K562 (cell line): ENCODE measurements around the gene XIRP2.

Source experiments
- CEBPB ChIP-seq: fragments of 450-650 bp; IDR thresholded peaks from 2 replicates; pipeline ENCODE4 v1.6.1; 2016; ENCODE audit warnings: missing genetic modification characterization, missing compliant biosample characterization
- FOXK1 ChIP-seq: sonication (generic); formaldehyde crosslinking; IDR thresholded peaks from 2 replicates; pipeline ENCODE4 v1.8.0; 2022; ENCODE audit warnings: missing genetic modification reagents, mild to moderate bottlenecking, borderline replicate concordance
- JUNB ChIP-seq: fragments of 450-650 bp; formaldehyde crosslinking; conservative IDR thresholded peaks from 2 replicates; pipeline ENCODE4 v1.4.0; 2020; ENCODE audit warnings: mild to moderate bottlenecking
- MLX ChIP-seq, 2 experiments: fragments of 450-650 bp in 1 of 2; sonication (generic) in 1 of 2; formaldehyde crosslinking; conservative IDR thresholded peaks; 2 replicates each; pipeline versions ENCODE4 v1.4.0 to v1.8.1; 2020 to 2022; ENCODE audit warnings: mild to moderate bottlenecking in 1 of 2, missing genetic modification reagents in 1 of 2
- NR2C2 ChIP-seq, 2 experiments: fragments of 200-800 bp in 1 of 2; sonication (Bioruptor generic) in 1 of 2; sonication (generic) in 1 of 2; formaldehyde crosslinking in 1 of 2; IDR thresholded peaks; 2 replicates each; pipeline versions ENCODE4 v1.6.1 to v1.8.0; 2016 to 2022; ENCODE audit warnings: mild to moderate bottlenecking in 1 of 2, missing compliant biosample characterization in 1 of 2, missing genetic modification characterization in 1 of 2, missing genetic modification reagents in 1 of 2
- NR2F6 ChIP-seq: fragments of 450-650 bp; formaldehyde crosslinking; IDR thresholded peaks from 2 replicates; pipeline ENCODE4 v1.4.0; 2020; ENCODE audit warnings: mild to moderate bottlenecking
- POLR2A ChIP-seq: fragments of 450-650 bp; conservative IDR thresholded peaks from 2 replicates; pipeline ENCODE4 v1.6.1; 2016
- POLR2AphosphoS5 ChIP-seq: IDR thresholded peaks from 2 replicates; pipeline ENCODE4 v1.6.1; 2011; ENCODE audit warnings: mild to moderate bottlenecking, low read depth, low read length, moderate library complexity; ENCODE audit not compliant: control insufficient read depth, insufficient read depth
- RAD51 ChIP-seq: fragments of 450-650 bp; IDR thresholded peaks from 2 replicates; pipeline ENCODE4 v1.7.1; 2016; ENCODE audit warnings: low read depth, mild to moderate bottlenecking, borderline replicate concordance
- TBL1XR1 ChIP-seq, 2 experiments: IDR thresholded peaks; 2 replicates each; pipeline ENCODE4 v1.6.1; 2012; ENCODE audit warnings: improper control_type of control experiment in 2 of 2, low read length in 2 of 2, mild to moderate bottlenecking in 1 of 2
- ZFP36 ChIP-seq: fragments of 150-350 bp; IDR thresholded peaks from 2 replicates; pipeline ENCODE4 v1.6.1; 2018; ENCODE audit warnings: low read length, low read depth; ENCODE audit not compliant: partially characterized antibody
- ZNF143 ChIP-seq: sonication (generic); formaldehyde crosslinking; IDR thresholded peaks from 2 replicates; pipeline ENCODE4 v1.9.0; 2022; ENCODE audit warnings: mild to moderate bottlenecking, missing genetic modification reagents
- ZNF3 ChIP-seq: fragments of 250-450 bp; sonication (Bioruptor Pico); IDR thresholded peaks from 2 replicates; pipeline ENCODE4 v1.5.0; 2021; ENCODE audit warnings: mild to moderate bottlenecking, moderate library complexity
- ZNF324 ChIP-seq: fragments of 250-450 bp; sonication (Bioruptor Pico); IDR thresholded peaks from 2 replicates; pipeline ENCODE4 v1.4.0; 2020; ENCODE audit warnings: mild to moderate bottlenecking

- TF ChIP-seq ZNF3 (CRISPR knock-in tag): no peak
- no peak for TF ChIP-seq MLX (CRISPR knock-in tag; conservative IDR thresholded peaks at IDR 0.05)
- TF ChIP-seq POLR2A: no peak
- TF ChIP-seq ZFP36: no peak
- no peak for TF ChIP-seq CEBPB (tag)
- no peak for TF ChIP-seq JUNB (CRISPR knock-in tag)
- TF ChIP-seq NR2F6 (CRISPR knock-in tag): no peak
- TF ChIP-seq RAD51: no peak
- TF ChIP-seq FOXK1 (CRISPR knock-in tag): no peak
- no peak for TF ChIP-seq ZNF324
- TF ChIP-seq TBL1XR1 (IDR thresholded peaks at IDR 0.05; ENCODE audit: low read length in 2 of 2): no peak
- TF ChIP-seq NR2C2 (CRISPR knock-in tag; IDR thresholded peaks at IDR 0.05): no peak
- TF ChIP-seq NR2C2 (tag; IDR thresholded peaks at IDR 0.05): no peak
- TF ChIP-seq ZNF143 (CRISPR knock-in tag): no peak
- TF ChIP-seq POLR2AphosphoS5: no peak
Measured at GRCh38 chr2:167059173-167059572, 170.9 kb downstream of the XIRP2 start.
